Stimulated activated CD8-positive, alpha-beta memory T cell treated with anti-CD3 and anti-CD28 coated beads, Interleukin-7, amount 100 ng/mL, for 4 hours (primary cell): ENCODE measurements around the gene CHCHD6.

Experiments
- DNase-seq, 2 donors: peaks; one replicate each; pipeline ENCODE4 v3.0.0-alpha.2; 2020; ENCODE audit warnings: low read depth in 2 of 2

CHCHD6 gene

DNA sequence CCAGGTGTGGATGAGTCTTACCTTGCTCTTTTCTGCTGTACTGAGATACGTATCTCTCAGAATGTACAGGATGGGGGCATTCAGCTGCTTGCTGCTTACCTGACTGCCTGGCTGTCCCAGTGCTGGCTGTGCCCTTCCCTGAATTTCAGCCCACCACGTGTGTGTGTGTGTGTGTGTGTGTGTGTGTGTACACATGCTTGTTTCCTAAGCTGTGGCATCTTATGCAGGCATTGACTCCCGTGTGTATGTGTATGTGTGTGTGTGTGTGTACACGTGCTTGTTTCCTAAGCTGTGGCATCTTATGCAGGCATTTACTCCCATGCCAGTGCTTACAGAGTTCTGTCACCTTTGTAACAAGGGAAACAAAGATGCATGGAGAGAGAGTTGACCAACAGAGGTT is 218.4 kb downstream of the CHCHD6 start:
- DNase-seq = no peak

DNA sequence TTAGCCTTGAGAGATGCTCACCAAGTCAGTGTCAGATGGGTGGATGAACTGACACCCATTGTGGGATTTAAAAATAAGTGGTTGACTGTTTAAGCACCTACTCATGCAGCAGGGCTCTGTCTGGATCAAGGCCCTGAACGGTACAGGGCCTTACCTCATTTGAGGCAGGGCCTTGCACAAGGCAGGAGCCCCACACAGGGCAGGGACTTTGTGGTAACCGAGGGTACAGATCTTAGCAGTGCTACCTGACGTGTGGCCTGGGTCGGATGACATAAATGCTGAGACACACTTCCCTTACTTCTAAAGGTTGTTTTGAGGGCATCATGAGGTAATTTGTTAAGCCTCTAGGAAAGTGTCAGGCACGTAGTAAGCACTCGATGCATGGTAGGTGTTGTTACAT is 219.4 kb downstream of the CHCHD6 start:
- DNase-seq = no peak

DNA sequence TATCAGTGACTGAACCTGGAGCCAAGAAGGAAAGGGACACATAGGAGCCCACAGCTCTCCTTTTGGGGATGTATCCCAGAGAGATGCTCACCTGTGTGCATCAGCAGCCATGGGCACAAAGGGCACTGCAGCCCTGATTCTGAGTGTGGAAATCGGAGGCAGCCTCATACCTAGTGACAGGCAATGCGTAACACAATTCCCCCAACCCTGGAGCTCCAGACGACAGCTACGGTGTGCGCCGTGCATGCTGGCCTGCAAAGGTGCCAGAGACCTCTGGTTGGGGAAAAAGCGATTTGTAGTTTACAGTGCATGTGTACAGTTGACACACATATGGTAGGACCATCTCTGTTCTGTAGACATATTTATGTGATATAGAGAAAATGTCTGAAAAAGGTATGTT is 219.9 kb downstream of the CHCHD6 start:
- no peak for DNase-seq

DNA sequence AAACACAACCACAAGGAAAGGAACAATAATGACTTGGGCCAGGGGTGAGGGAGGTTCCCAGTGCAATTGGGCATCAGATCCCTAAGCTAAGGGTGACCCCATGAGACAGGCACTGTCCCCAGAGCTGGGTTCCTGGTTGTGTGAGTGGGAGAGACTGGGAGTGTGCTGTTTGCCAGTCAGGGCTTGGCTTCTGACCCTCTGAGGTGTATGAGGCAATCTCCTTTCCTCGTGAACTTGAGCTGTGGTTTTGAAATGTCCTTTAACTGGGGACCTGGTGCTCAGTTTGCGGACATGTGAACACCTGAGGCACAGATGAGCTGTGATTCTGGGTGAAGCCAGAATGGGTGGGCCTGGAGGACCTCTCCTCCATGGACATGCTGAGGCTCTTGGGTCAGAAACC is 220.4 kb downstream of the CHCHD6 start:
- no peak for DNase-seq

DNA sequence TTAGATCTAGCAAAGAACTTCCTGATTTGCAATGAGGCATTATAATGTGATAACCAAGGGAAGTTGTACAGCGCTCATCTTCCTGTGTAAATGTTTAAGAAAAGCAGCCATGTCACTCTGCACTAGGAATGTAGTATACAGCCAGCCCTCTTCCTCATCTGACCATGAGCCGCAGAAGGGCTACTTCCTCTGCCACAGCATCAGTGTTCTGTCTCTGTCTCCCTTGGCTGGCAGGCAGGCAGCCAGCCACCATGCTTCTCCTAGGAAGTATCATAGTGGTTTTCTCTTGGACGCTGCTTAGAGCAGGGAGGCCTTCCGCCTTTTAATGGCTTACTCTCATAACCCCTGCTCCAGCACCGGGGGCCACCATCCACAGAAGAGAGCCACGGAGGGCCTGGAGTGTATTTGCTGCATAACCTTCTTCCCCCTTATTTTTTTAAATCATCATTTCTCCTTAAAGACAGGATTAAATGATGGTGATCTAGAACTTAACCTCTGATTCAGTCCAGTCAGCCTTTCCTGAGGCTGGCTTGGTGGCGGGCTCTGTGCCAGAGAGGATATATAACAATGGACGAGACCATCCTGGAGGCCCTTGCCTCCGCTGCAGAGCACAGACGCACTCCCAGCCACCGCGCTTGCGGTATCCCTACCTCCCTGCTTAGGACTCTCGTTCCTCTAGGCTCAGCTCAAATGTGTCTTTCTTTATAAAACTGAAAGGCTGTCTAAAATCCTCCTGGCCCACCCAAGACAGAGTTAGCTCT is 221.6 kb downstream of the CHCHD6 start:
- no peak for DNase-seq

- DNase-seq = no peak
Observed at GRCh38 chr3:126926684-126927400, 222.8 kb downstream of the CHCHD6 start.

- DNase-seq = no peak
Observed at GRCh38 chr3:126927401-126927750, 223.3 kb downstream of the CHCHD6 start.

GRCh38 chr3:126927846-126928245 is 223.8 kb downstream of the CHCHD6 start:
- DNase-seq = no peak

DNA sequence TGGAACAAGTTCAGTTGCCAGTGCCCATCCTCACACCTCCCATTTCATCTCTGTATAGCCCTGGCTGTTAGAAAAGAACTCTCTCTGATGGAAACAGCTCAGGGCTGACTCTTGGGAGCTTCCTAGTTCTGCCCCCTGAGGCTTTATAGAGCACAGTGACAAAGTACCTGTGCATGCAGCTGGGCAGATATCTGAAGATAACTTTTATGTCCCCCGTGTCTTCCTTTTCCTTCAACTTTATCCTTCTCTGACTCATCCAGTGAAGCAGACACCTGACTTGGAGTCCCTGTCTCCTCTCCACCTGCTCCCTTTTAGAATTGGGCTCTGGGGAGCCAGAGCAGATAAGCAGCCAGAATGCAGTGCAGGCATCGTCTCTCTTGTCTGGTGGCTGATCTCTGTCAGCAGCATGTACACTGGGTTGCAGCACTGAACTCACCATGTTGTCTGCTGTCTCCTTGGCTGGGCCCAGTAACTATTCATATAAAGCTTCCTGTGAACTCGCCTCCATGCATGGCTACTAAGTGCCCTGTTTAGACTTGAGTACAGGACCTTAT is 225.0 kb downstream of the CHCHD6 start:
- no peak for DNase-seq

GRCh38 chr3:126930936-126931600 is 227.0 kb downstream of the CHCHD6 start:
- no peak for DNase-seq

DNA sequence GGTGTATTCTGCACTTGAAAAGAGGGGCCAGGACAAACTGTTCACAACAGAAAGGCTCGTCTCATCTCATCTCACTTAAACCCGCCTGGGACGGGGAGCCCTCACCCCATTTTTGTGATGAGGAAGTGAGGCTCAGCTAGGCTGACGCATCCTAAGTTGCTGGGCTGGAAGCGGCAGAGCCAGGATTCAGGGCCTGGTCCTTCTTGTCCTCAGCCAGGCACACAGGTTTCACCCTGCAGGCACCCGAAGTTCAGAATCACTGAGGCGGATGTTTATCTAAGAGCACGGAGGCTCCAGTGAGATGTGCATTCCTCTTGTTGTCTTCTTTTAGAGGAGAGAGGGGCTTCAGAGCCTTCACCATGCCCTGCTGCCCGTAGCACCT is 227.8 kb downstream of the CHCHD6 start:
- DNase-seq = no peak

DNA sequence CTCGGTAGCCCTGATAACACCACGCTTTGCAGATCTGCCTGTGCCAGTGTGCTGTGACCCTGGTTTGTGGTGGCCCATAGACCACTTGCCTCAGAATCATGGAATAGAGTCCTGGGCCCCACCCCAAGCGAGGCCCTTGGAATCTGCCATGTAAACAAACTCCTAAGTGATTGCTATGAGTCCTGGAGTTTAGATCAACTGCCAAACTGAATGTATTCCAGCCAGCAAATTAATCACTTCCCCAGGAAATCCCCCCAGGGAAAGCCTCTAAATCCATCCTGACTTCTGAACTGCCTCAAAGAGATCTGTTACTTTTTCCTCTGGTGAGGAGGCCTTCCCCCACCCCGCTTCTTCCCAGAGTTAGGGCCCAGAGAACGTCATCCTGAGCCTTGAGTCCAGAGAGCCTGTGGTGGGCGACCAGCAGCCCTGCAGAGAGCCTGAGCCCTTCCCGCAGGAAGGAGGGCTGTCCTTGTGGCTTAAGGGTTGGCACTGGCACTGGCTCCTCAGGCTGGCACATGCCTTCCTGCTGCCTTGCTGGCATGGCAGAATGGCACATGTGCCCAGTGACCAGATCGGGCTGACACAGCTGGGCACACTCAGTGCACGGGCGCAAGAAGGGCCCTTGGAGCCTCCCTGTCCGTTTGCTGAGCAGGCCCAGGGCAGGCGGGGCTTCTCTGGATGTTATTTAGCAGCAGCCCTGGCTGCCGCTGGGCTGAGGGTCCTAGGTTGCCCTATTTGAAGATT is 228.3 kb downstream of the CHCHD6 start:
- DNase-seq = no peak

DNA sequence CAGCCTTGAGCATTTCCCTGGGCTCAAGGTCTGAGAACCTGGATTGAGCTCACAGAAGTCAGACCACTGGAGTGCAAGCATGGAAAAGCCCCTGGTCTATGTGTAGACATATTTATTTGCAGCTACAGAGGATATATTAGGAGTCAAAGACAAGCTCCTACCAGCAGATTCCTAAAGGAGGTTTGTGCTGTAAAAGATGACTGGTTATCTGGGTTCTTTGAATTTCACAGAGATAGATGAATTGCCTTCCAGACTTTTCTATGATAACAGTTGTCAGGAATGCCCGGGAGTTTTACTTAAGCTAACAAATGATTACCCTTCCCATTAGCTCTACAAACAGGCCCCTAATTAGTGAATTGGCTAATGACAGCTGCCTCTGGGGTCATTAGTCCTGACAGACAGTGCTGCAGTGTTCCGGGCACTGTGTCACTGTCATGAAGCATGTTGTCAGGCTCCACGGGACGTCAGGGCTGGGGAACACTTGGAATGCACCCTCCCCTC is 230.0 kb downstream of the CHCHD6 start:
- DNase-seq = no peak

DNA sequence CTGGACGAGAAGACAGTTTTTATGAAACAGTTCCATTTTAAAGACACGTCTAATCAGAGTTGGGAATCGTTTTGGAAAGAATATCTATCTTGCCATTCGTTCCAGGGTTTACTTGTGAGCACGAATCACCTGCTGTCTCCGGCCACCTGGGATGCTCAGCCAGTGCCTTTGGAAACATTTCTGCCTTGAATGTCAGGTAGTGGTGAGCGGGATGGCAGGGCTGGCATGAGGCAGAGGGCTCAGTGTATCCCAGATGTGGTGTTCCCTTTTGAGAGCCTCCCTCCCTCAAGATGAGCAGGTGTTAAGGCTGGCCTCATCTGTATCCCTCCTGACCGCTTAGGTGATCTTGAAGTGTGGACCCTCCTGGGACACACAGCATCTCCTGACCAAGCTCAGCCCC is 231.0 kb downstream of the CHCHD6 start:
- DNase-seq = no peak

DNA sequence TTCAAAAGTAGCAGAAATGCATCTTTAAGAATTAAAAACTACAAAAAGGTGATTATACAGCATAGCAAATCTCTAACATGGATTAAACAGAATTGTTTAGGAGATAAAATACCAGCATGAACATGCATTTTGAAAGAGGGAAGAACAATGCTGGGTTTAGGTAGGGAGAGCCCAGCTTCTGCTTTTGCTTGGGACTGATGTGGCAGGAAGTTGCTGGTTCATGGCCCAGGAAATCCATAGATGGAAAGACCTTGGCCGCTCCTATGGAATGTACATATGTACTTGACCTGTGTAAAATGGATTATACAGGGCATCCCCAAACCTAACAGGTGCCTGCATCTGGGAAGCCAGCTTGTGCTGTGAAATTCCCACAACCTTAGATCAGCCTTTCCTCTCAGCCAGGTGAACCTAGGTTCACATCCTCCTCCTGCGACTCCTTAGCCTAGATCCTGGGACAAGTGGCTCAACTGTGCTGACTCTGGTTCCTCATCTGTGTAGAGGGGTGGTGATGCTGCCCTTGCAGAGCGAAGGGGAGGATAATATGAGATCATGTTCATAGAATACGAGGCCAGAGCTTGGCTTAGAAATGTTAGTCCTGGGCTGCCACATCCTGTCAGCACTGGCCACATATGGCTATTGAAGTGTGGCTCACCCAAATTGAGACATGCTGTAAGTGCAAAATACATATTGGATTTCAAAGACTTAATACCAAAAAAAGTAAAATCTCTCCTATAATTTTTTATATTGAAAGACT is 231.9 kb downstream of the CHCHD6 start:
- no peak for DNase-seq

DNA sequence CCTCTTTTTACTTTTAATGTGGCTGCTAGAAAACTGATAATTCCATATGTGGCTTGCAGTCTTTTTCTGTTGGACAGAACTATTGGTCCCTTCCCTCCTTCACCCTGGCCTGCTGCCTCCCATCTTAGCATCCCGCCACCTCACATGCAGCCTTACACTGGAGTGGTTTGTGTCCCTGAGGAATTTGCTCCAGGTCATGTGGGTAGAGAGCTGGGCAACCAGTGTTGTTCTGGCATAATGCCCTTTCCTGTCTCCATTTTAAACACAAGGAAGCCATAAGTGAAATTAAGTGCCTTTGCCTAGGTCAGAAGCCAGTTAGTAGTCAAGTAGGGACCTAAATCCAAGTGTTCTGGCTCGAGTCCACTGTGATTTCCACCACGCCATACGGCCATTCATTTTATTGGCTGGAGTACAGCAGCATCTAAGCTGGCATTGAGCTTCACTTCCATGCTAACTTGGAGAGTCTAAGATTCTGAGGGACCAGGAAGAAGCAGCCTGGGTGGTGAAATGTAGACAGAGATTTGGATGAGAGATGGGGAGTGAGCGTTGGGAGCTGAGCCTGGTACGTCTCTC is 232.9 kb downstream of the CHCHD6 start:
- DNase-seq = no peak

- no peak for DNase-seq
Observed at GRCh38 chr3:126937533-126937932, 233.5 kb downstream of the CHCHD6 start.

- no peak for DNase-seq
Observed at GRCh38 chr3:126937973-126938372, 233.9 kb downstream of the CHCHD6 start.

- DNase-seq = no peak
Observed at GRCh38 chr3:126938520-126939337, 234.7 kb downstream of the CHCHD6 start.

- no peak for DNase-seq
Observed at GRCh38 chr3:126939338-126939718, 235.3 kb downstream of the CHCHD6 start.
